NCI-H2029 treated with DMSO at 0.1 percent for 48 hours (cell line): Measurements from ENCODE around the gene CSE1L.
"Not testable (repeated sequence)": the region's sequence is repeated elsewhere in the genome, so short reads cannot be mapped to it uniquely, and the experiment has no call there.

Experiments
- DNase-seq: peaks from one replicate; lab custom pipeline; 2025; lab: John Stamatoyannopoulos, UW

Gene CSE1L, protein sequence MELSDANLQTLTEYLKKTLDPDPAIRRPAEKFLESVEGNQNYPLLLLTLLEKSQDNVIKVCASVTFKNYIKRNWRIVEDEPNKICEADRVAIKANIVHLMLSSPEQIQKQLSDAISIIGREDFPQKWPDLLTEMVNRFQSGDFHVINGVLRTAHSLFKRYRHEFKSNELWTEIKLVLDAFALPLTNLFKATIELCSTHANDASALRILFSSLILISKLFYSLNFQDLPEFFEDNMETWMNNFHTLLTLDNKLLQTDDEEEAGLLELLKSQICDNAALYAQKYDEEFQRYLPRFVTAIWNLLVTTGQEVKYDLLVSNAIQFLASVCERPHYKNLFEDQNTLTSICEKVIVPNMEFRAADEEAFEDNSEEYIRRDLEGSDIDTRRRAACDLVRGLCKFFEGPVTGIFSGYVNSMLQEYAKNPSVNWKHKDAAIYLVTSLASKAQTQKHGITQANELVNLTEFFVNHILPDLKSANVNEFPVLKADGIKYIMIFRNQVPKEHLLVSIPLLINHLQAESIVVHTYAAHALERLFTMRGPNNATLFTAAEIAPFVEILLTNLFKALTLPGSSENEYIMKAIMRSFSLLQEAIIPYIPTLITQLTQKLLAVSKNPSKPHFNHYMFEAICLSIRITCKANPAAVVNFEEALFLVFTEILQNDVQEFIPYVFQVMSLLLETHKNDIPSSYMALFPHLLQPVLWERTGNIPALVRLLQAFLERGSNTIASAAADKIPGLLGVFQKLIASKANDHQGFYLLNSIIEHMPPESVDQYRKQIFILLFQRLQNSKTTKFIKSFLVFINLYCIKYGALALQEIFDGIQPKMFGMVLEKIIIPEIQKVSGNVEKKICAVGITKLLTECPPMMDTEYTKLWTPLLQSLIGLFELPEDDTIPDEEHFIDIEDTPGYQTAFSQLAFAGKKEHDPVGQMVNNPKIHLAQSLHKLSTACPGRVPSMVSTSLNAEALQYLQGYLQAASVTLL

DNA sequence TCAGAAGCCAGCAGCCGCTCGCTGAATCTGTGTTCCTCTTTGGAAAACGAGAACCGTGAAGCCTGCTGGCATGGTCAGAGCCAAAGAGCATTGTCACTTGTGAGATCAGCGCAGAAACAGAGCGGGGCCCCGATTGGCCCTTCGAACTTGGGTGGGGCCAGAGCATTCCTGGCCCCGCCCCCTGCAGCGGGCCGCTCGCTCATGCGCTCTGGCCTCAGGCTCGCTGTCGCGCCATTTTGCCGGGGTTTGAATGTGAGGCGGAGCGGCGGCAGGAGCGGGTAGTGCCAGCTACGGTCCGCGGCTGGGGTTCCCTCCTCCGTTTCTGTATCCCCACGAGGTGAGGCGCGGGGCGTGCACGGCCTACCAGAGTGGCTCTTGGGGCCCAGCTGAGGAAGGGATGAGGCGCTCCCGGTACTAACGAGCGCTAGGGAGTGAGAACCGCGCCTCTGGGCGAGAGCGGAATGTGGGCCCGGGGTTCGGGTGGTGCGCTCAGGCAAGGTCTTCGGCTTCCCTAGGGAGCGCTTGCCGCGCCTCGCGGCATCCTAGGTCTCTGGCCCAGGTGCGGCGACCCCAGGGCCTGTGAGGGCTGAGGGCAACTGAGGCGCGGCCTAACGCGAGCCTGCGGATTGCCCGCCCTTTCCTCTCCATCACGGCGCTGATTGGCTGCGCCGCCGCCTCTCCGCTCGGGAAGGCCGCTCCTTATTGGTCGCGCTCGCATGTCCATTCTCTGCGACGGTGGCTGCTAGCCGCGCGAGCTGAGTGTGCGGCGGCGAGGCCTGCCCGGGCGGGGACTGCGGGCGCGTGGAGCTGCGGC, at the start of gene CSE1L:
TSS of gene CSE1L (plus strand) at position 226 of the 814 bp plus-strand sequence. CDS start 12,152 bp downstream, outside the sequence.
- peak; percentile 88 for DNase-seq

DNA sequence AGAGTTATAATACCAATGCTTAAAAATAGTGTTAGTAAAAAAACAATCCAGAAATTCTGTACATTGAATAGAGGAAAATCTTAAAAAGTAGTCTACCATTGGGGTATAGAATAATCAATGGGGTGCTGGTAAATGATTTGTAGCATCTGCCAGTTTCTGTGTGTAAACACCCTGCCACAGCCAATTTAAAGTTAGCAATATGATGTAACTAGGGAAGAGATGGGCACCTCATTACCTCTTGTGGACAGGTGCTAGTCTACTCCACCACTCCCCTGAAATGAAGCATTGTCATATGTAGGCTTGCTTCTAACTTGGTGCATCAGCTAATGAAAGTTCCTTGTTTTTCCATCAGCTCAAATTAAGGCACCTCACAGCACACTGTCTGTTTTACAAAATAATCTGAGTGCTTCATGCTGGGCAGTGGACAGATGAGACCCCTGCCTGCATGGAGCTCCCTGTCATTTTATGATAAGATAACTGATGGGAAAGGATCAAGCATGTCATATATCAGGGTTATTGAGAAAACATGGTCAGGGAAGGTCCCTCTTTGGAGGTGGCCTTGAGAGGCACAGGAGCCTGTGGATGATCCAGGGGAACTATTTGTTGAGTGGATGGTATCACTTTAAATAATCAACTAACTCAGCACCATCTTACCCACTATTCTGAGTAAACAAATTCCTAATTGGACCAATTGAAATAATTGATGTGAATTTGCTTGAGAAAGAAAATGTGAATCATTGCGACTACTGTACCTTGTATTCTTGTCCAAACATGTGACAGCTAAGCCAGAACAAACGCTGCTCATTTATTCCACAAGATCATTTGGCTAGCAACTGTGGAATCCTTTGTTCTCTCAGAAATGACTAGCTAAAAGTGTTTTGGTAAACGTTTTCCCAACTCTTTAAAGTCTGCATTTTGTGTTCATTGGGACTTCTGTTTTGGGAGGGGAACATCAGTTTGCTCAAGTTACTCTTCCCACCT, 45.9 kb upstream of the CSE1L start:
- no peak for DNase-seq

DNA sequence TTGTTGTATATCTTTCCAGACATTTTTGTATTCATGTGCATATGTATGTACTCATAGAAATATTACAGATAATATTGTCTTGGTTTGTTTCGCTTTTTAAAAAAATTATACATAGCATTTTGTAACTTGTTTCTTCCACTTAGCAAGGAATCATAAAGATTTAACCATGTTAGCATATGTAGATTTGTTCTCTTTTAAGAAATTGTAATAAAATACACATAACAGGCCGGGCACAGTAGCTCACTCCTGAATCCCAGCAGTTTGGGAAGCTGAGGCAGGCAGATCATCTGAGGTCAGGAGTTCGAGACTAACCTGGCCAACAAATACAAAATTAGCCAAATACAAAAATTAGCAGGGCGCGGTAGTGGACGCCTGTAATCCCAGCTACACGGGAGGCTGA, 44.4 kb upstream of the CSE1L start:
- no peak for DNase-seq

DNA sequence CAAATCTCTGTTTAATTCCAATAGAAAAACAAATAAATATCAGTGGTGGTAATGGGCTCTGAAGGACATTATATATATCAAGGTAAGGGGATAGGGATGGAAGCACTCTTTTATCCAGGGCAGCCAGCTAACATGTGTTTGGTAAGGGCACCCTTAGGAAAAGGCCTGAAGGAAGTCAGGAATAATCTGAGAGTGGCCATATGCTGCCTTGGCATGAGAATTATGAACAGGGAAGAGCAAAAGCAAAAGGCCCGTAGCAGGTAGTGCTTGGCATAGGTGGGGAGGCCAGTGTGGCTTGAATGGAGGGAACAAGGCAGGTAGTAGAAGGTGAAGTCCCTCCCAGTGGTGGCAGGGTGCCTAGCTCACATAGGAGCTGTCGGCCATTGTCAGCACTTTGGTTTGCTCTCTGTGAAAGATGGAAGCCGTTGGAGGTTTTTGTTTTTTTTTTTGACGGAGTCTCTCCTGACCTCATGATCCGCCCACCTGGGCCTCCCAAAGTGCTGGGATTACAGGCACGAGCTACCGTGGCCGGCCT, 39.6 kb upstream of the CSE1L start:
- no peak for DNase-seq

DNA sequence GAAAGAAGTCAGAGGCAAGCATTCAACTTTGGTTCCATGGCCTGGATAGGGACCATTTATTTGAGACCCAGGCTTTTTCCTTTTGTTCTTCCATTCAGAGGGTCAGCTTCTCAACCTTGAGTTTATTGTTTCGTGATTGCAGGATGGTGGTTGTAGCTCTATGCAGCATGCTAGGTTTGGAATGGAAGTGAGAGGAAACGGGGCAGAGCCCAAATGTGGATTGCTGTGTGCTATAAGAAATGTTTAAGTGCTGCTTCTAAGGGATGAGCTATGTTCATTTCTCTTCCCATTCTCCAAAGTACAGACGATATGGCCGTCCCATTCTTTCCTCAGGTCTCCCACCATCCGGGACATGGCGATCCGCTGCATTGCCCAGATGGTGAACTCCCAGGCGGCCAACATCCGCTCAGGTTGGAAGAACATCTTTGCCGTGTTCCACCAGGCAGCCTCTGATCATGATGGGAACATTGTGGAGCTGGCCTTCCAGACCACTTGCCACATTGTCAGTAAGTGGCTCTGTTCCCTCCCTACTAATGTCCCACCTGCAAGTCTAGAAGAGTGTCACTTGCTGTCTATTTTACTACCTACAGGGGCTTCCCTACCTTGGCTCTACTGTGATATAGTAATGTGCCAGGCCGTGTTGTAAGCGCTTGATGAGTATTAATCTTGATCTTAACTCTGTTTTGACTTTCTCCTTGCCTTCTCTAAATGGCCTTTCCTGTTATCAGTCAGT, 36.0 kb upstream of the CSE1L start:
- DNase-seq, result no peak

DNA sequence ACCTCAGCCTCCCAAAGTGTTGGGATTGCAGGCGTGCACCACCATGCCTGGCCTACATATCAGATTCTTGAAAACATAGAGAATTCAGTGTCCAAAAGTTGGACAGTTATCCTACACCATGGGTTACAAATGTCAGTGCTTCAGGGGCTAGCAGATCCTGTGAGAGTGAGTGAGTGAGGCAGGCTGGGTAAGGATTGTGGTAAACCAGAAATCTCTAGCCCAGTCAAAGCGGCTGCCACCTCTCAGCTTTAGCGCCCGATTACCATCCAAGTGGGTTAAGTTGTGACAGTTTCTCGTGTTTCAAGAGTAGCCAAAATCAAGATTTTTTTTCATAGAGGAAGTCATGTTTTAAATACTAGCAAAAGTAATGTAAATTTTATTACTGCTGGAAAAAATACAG, 21.9 kb upstream of the CSE1L start:
- DNase-seq, result no peak

DNA sequence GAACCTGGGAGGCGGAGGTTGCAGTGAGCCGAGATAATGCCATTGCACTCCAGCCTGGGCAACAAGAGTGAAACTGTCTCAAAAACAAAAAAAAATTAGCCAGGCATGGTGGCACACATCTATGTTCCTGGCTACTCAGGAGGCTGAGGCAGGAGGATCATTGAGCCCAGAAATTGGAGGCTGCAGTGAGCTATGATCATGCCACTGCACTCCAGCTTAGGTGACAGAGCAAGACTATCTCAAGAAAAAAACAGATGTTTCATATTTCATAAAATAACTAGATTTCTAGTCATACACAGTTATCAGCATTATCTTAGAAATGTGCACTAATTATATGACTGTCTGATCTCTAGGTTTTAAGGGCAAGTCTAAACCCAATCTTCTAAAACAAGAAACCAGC, 17.9 kb upstream of the CSE1L start:
- DNase-seq, result not testable (repeated sequence)

DNA sequence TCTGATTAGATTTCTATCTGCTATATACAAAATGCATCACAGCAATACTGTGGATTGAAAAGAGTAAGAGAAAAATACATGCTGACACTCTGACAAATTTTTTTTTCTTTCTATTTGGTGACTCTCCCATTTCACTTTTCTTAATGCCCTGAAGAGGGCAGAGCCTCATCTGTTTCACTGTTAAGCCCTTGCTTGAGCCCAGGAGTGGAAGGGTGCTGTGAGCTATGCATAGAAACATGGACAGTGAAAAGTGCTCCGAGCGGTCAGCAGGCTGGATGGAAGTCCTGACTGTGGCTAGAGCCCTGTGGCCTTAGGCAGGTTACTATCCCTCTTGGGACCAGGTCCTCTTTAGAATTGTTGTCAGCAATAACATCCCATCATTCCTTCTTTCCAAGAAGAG, 17.4 kb upstream of the CSE1L start:
- no peak for DNase-seq

DNA sequence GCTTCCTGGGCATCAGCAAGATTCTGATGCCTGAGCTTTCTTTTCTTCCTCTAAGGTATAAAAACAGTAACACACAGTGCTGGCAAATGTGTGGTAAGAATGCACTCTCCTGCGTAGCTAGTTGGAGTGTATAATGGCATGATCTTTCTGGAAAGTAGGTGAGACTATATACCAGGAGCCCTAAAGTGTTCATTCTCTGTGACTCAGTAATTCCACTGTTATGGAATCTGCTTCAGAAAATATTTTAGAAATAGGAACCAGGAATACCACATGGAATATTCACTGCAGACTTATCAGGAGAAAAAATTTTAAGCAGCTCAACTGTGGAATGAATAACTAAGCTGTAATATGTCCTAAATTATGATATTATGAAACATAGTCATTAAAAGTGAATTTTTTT, 16.9 kb upstream of the CSE1L start:
- no peak for DNase-seq

DNA sequence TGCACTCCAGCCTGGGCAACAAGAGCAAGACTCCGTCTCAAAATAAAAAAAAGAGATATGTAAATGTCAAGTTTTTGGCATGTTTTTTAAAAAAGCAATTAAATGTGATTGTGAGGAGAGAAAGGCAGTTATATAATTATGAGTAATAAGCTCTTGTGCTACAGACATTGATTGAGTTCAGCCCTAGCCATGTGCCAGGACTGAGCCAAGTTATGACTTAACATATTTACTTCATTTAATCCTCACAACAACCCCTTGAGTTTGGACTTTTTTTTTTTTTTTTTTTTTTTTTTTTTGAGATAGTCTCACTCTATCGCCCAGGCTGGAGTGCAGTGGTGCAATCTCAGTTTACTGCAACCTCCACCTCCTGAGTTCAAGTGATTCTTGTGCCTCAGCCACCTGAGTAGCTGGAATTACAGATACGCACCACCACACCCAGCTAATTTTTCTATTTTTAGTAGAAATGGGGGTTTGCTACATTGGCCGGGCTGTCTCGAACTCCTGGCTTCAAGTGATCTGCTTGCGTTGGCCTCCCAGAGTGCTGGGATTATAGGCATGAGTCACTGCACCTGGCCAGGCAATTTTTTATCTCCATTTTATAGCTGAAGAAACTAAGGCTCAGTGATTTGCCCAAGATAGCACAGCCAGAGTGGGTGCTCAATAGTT, 15.0 kb upstream of the CSE1L start:
- DNase-seq, result no peak

DNA sequence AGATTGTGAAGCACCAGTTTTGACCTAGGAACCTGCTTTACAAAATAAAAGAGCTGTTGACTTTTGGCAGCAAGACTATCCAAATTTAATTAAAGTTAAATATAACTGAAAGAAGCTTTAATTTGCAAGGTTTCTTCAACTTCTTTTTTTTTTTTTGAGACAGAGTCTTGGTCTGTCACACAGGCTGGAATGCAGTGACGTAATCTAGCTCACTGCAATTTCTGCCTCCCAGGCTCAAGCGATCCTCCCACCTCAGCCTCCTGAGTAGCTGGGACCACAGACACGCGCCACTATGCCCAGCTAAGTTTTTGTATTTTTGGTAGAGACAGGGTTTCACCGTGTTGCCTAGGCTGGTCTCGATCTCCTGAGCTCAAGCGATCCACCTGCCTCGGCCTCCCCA, 13.7 kb upstream of the CSE1L start:
- no peak for DNase-seq

DNA sequence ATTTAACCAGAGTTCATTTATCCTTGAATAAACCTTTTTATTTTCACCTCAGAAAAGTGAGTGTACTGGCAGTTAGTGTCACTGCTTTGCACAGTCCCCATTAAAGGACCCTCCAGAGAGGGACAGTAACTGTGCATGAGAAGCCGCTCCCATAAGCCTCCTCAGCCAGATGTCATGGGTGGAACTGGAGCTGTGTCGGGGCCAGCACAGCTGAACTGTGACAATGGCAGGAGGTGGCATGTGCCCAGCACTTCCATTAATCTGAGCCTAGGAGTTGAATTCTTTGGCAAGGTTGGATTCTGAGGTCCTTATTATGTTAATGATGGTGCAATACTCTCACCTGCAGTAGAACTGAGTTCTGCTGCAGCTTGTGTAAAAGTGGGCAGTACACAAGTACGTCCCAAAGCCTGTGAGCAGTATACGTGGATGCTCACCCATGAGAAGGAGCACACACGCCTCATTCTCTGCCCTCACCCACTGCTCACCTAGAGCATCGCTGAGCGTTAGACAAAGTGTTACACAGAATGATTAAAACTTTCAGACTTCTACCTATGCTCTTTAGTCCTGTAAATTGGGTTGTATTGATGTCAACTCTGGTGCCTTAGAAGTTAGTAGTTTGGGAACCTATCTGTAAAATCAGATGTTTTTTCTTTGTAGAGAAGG, 11.9 kb upstream of the CSE1L start:
- DNase-seq, result no peak

DNA sequence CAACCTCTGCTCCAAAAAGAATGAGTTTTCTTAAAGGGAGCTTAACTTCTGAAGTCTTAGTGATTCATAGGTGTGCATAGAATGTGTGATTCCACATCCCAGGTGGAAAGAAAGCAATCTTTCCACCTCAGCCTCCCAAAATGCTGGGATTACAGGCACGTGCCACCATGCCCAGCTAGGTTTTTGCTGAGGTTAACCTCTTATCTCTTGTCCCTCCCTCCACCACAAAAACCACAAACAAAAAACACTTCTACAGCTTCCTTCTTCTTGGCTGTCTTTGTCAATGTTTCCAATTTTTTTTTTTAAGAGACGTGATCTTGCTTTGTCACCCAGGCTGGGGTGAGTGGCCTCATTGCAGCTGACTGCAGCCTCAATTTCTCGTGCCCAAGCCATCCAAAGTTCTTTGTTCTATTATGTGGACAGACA, 8.1 kb upstream of the CSE1L start:
- DNase-seq, result no peak

DNA sequence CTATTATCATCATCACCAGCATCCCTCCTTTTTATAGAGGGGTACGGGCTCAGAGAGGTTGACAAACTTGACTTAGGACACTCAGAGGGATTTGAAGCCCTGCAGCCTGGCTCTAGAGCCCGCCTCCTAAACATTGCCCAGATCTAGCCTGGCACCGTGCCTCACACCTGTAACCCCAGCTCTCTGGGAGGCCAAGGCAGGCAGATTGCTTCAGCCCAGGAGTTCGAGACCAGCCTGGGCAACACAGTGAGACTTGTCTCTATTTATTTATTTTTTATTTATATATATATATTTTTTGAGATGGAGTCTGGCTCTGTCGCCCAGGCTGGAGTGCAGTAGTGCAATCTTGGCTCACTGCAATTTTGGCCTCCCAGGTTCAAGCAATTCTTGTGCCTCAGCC, 6.3 kb upstream of the CSE1L start:
- no peak for DNase-seq

DNA sequence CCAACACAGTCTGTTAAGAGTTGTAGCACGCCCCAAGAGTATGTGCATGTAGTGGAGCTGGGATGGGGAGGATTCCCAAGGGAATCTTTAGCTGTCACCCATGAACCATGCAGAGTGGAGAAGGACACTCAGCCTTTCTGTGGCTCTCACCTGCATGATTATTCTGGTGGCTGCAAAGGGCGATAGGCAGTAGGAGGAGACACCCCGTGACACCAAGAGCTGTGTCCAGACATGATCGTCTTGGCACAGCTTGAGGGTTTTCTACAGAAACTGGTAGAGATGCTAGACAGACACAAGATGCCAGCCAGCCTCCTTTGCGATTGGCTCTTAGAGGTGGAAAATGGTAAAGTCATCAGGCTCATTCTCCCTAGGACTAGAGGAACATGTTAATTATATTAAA, 3.1 kb upstream of the CSE1L start:
- DNase-seq, result no peak

DNA sequence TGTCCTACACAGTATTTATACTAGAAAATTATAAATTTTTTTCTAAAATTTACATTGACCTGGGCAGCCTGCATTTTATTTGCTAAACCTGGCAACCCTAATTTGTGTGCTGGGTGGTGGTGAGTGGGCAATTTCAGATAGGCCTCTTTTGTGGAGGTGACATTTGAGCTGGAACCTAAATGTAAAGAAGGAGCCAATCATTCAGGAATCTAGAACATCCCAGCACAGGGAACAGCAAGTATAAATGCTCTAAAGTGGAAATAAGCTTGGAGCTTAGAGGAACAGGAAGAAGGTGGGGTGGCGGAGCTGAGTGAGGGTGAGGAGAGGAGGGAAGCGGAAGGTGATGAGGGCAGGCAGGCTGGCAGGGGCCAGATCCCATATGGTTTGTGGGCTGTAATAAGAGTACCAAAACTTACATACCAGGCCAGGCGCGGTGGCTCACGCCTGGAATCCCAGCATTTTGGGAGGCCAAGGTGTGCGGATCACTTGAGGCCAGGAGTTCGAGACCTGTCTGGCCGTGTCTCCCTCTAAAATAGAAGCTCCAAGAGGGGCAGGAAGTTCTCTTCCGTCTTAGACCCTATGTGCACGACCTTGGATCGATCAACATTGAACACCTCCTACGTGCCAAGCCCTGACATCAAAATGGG, 549 bp upstream of the CSE1L start:
- DNase-seq, result peak; percentile 40

DNA sequence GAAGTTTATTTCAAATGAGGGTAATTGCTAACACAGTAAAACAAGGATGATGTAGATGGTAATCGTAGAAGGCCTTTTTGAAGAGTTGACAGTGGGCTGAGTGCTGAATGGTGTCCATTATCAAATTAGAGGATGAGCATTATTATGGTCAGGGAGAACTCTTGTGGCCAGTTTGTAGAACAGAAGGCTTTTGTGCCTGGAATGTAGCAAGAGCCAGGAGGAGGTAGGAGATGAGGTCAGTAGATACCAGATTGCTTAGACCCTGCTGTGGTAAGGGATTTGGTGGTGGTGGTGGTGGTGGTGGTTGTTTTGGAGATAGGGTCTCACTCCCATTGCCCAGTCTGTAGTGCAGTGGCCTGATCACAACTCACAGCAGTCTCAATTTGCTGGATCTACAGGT, 6.2 kb downstream of the CSE1L start:
- no peak for DNase-seq

DNA sequence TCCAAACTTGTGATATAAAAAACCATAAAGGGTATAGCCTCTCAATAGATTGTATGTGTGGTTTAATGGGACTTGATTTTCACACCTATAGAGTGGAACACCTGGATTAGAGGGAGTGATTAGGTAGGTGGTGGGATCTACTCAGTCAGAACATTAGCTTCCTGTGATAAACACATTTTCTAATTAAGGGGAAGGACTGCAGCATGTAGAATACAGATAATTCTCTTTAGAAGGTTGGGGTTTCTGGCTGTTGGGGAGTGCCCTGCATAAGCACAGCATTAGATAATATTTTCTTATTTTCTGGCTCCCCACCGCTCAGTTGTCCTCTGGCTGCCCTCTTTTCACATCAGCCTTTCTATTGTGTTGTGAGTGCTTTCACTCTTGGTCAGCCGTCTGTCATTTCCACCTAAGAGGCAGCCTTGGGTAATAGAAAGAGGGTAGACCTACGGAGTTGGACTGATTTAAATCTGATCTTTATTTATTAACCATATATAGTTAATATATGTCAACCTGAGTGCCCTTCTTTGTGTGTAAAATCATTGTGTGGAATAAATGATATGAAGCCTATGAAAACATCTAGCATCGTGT, 8.0 kb downstream of the CSE1L start:
- no peak for DNase-seq
